Fibroblast of peridontal ligament (primary cell): ENCODE data around the gene AFMID.
"Not testable (repeated sequence)": the region's sequence is repeated elsewhere in the genome, so short reads cannot be mapped to it uniquely, and the experiment has no call there.

Experiments
- DNase-seq: peaks from one replicate; pipeline ENCODE4 v3.0.0-alpha.2; 2010; ENCODE audit errors: extremely low read depth

The AFMID gene

GRCh38 chr17:78154903-78155811 is 32.0 kb upstream of the AFMID start:
- no peak for DNase-seq

- peak; percentile 43 for DNase-seq
These were observed 27.5 kb upstream of the AFMID start for GRCh38 chr17:78159575-78160158.

- DNase-seq = no peak
These were observed 23.0 kb upstream of the AFMID start for GRCh38 chr17:78163881-78164747.

- DNase-seq = no peak
These were observed 22.2 kb upstream of the AFMID start for GRCh38 chr17:78164748-78165607.

- no peak for DNase-seq
These were observed 20.7 kb upstream of the AFMID start for GRCh38 chr17:78166416-78166815.

- no peak for DNase-seq
These were observed 18.8 kb upstream of the AFMID start, which contains the start of gene SYNGR2 for GRCh38 chr17:78168242-78168902. SYNGR2 (plus strand) TSS chr17:78168581; CDS start chr17:78168617, 36 bp downstream.

- DNase-seq = no peak
These were observed 18.0 kb upstream of the AFMID start for GRCh38 chr17:78168903-78169793.

- no peak for DNase-seq
These were observed 16.2 kb upstream of the AFMID start for GRCh38 chr17:78170692-78171590.

- DNase-seq = not testable (repeated sequence)
These were observed 15.4 kb upstream of the AFMID start for GRCh38 chr17:78171591-78172248.

- DNase-seq = no peak
These were observed 14.7 kb upstream of the AFMID start for GRCh38 chr17:78172249-78173051.

GRCh38 chr17:78173097-78173715 is 14.0 kb upstream of the AFMID start:
- DNase-seq = no peak

GRCh38 chr17:78174346-78174869 is 12.8 kb upstream of the AFMID start:
- DNase-seq = no peak

- DNase-seq = no peak
These were observed 12.1 kb upstream of the AFMID start for GRCh38 chr17:78174870-78175642.

- DNase-seq = no peak
These were observed 11.6 kb upstream of the AFMID start for GRCh38 chr17:78175643-78175981.

- DNase-seq = no peak
These were observed 10.6 kb upstream of the AFMID start for GRCh38 chr17:78176548-78177025.

- peak; percentile 35 for DNase-seq
These were observed 7.8 kb upstream of the AFMID start for GRCh38 chr17:78179372-78179771.
